GM12878 (cell line): ENCODE measurements around the gene PLB1. TPM values are rescaled to one million over a fixed set of nuclear protein-coding genes. Genes with fewer than 3 reads are reported as not detected.
A peak's percentile ranks its signal among the peaks of the same experiment; 100 is the strongest.

Source experiments
- ATAC-seq: fragments of 200-7000 bp; cut with Tn5 transposase; 3 replicates; pipeline ENCODE4 v1.9.1; 2020; ENCODE audit warnings: mild to moderate bottlenecking, moderate library complexity
- BruUV-seq: library from RNA; stranded (reverse); fragments of 400-500 nt; replicated peaks from 2 replicates; lab custom pipeline; 2021; lab: Mats Ljungman, UMichigan
- CTCF ChIA-PET: fragments of 300-600 bp; sonication (Branson Sonifier 250); formaldehyde crosslinking; extraction: SDS; loops from one replicate; lab custom pipeline; 2021; ENCODE audit warnings: inconsistent platforms; lab: Yijun Ruan, JAX
- POLR2A ChIA-PET: fragments of 350-600 bp; formaldehyde crosslinking; extraction: SDS; loops from one replicate; lab custom pipeline; 2021; ENCODE audit warnings: inconsistent platforms; lab: Charles Lee
- RAD21 ChIA-PET: fragments of 300-600 bp; sonication (Branson Sonifier 250); formaldehyde crosslinking; loops from one replicate; lab custom pipeline; 2023; ENCODE audit warnings: antibody characterized with exemption; ENCODE audit not compliant: unreplicated experiment; lab: Charles Lee
- SMC1A ChIA-PET: fragments of 300-600 bp; sonication (Branson Sonifier 250); formaldehyde crosslinking; loops from one replicate; lab custom pipeline; 2023; ENCODE audit not compliant: unreplicated experiment, uncharacterized antibody; lab: Charles Lee
- DNase-seq: peaks from one replicate; pipeline ENCODE4 v3.0.0-alpha.2; 2011; ENCODE audit warnings: low read depth, low spot score
- FAIRE-seq: peaks from 3 replicates; lab custom pipeline; 2011; peaks lifted over from hg19 to GRCh38; lab: Jason Lieb, UNC
- H2AFZ ChIP-seq: 2 replicates; pipeline ENCODE4 v1.6.0; 2011; ENCODE audit warnings: low read depth, low read length, control low read depth; ENCODE audit not compliant: control insufficient read depth
- H3K27ac ChIP-seq: 2 replicates; pipeline ENCODE4 v1.5.1; 2011; ENCODE audit warnings: control low read depth; ENCODE audit not compliant: control insufficient read depth, insufficient read depth
- H3K27me3 ChIP-seq, 2 experiments: replicated peaks in 1 of 2; 2 replicates each; pipeline versions ENCODE4 v1.6.0 to v1.6.1; 2011; ENCODE audit warnings: low read length in 1 of 2; ENCODE audit not compliant: control insufficient read depth in 2 of 2, insufficient read depth in 2 of 2
- H3K36me3 ChIP-seq, 2 experiments: 2 replicates each; pipeline ENCODE4 v1.5.1; 2011; ENCODE audit warnings: low read length in 1 of 2; ENCODE audit not compliant: control insufficient read depth in 2 of 2, insufficient read depth in 2 of 2
- H3K4me1 ChIP-seq: 2 replicates; pipeline ENCODE4 v1.6.1; 2011; ENCODE audit warnings: mild to moderate bottlenecking, low read length, moderate library complexity, mixed read lengths; ENCODE audit not compliant: control insufficient read depth, insufficient read depth
- H3K4me2 ChIP-seq: 2 replicates; pipeline ENCODE4 v1.6.0; 2011; ENCODE audit warnings: control low read depth; ENCODE audit not compliant: control insufficient read depth, insufficient read depth
- H3K4me3 ChIP-seq: fragments of 200-600 bp; sonication (generic); 2 replicates; pipeline ENCODE4 v1.5.1; 2016
- H3K79me2 ChIP-seq: 2 replicates; pipeline ENCODE4 v1.6.0; 2011; ENCODE audit warnings: low read length; ENCODE audit not compliant: control insufficient read depth, insufficient read depth
- H3K9ac ChIP-seq: 2 replicates; pipeline ENCODE4 v1.8.0; 2011; ENCODE audit warnings: low read length, control low read depth, mixed read lengths; ENCODE audit not compliant: control insufficient read depth, insufficient read depth
- H3K9me3 ChIP-seq: replicated peaks from 3 replicates; pipeline ENCODE4 v1.5.1; 2011; ENCODE audit warnings: mild to moderate bottlenecking, low read length; ENCODE audit not compliant: control insufficient read depth, insufficient read depth
- H4K20me1 ChIP-seq: 2 replicates; pipeline ENCODE4 v1.6.0; 2011; ENCODE audit not compliant: control insufficient read depth, insufficient read depth
- ATF2 ChIP-seq: IDR thresholded peaks from 2 replicates; pipeline ENCODE4 v1.6.1; 2012; ENCODE audit warnings: low read length, inconsistent platforms
- BHLHE40 ChIP-seq, 2 experiments: fragments of 450-650 bp in 1 of 2; IDR thresholded peaks; 2 replicates each; pipeline ENCODE4 v1.6.1; 2011 to 2017; ENCODE audit warnings: low read depth in 2 of 2, borderline replicate concordance in 1 of 2, improper control_type of control experiment in 1 of 2, low read length in 1 of 2, mild to moderate bottlenecking in 1 of 2
- EGR1 ChIP-seq, 2 experiments: IDR thresholded peaks; 1 replicate in 1 of 2; 2 replicates in 1 of 2; pipeline ENCODE4 v1.6.1; 2011 to 2012; ENCODE audit warnings: low read depth in 2 of 2, low read length in 2 of 2, borderline replicate concordance in 1 of 2, mild to moderate bottlenecking in 1 of 2, moderate library complexity in 1 of 2
- FOXM1 ChIP-seq: IDR thresholded peaks from 2 replicates; pipeline ENCODE4 v1.6.1; 2012; ENCODE audit warnings: low read depth, mild to moderate bottlenecking, inconsistent platforms, low read length, moderate library complexity
- KDM1A ChIP-seq: fragments of 200-600 bp; sonication (generic); IDR thresholded peaks from 2 replicates; pipeline ENCODE4 v1.6.1; 2016; ENCODE audit warnings: borderline replicate concordance
- SUZ12 ChIP-seq: fragments of 200-600 bp; sonication (generic); IDR thresholded peaks from one replicate; pipeline ENCODE4 v1.6.1; 2018; ENCODE audit warnings: antibody characterized with exemption, mild to moderate bottlenecking; ENCODE audit not compliant: unreplicated experiment
- ZNF217 ChIP-seq: fragments of 450-650 bp; IDR thresholded peaks from 2 replicates; pipeline ENCODE4 v1.6.1; 2017; ENCODE audit warnings: antibody characterized with exemption, mild to moderate bottlenecking
- WGBS: methylation state at CpG from one replicate; pipeline ENCODE4 v1.1.6; 2016; ENCODE audit warnings: low lambda C conversion rate; ENCODE audit not compliant: insufficient replicate concordance, insufficient coverage; ENCODE audit errors: missing lambda C conversion rate; 5-methylcytosine and 5-hydroxymethylcytosine counted together
- in situ Hi-C: fragments of 300-500 bp; cut with MboI; formaldehyde crosslinking; loops from 9 replicates; pipeline ENCODE4 v1.14.3; 2018; ENCODE audit warnings: mixed read lengths
- intact Hi-C: fragments of 100-400 bp; cut with micrococcal nuclease; formaldehyde crosslinking; loops from one replicate; pipeline ENCODE4 v1.14.2; 2022; ENCODE audit not compliant: unreplicated experiment
- polyA plus RNA-seq, 11 experiments: library from polyadenylated mRNA; depleted of rRNA in 4 of 11; unstranded in 6 of 11; stranded (reverse) in 5 of 11; fragments of >200 nt; fragmentation: Nextera tagmentation in 4 of 11; fragmentation: Illumina TruSeq in 1 of 11; extraction: Ambion mirVana in 4 of 11; extraction: Trizol in 1 of 11; gene quantifications; 1 replicate in 1 of 11; 2 replicates in 10 of 11; pipeline versions ENCODE4 v1.2.1 to v1.2.3, GENCODE V29; 2011 to 2016; ENCODE audit warnings: inconsistent platforms in 2 of 11, missing spikeins in 2 of 11, low read depth in 1 of 11
- total RNA-seq, 4 experiments: library from RNA; depleted of rRNA in 3 of 4; stranded (reverse); fragments of >200 nt in 3 of 4; fragmentation: Illumina TruSeq in 1 of 4; extraction: Trizol in 1 of 4; gene quantifications; 2 replicates each; pipeline versions ENCODE4 v1.2.1 to v1.2.3, GENCODE V29; 2013 to 2021

PLB1 gene
- total and polyA plus RNA-seq, 10 of the 15 experiments (the other 5 are each of a cell fraction or from before 2014, with no cell fraction given), result 0.03 to 0.49 (median 0.28) TPM

DNA sequence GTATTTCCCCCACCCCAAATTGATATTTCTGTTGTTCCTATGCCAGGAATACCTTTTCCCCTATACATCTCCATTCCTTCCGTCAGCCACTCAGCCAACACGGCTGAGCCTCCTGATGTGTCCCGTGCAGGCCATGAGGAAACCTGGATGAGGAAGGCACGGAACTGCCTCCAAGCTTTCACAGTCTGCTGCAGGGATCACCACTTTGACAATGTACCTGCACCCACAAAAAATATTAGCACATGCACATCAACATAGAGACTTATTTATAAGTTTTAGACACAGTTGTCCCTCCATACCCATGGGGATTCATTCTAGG is 154.4 kb downstream of the PLB1 start:
- CTCF ChIA-PET, result no interaction called here
- no peaks in the 10 kb centered on the region for H3K36me3 ChIP-seq
- no peak overlapping the region for H3K4me3 ChIP-seq
- H3K9me3 ChIP-seq, result no peaks in the 10 kb centered on the region
- DNase-seq (no peak), FAIRE-seq (peak; percentile 13), ATAC-seq (no peak)
- RAD21 ChIA-PET, result interaction anchor here (0.9 kb wide), 1 partner anchor 56 kb away, joined by 3 read pairs; no protein-coding TSS in a partner anchor
- peaks cover 9% of the 10 kb centered on the region for H3K4me1 ChIP-seq
- TF ChIP-seq EGR1 (IDR thresholded peaks at IDR 0.05; ENCODE audit: borderline replicate concordance in 1 of 2, low read depth in 2 of 2, low read length in 2 of 2), result no peak
- 0 out of 2 replicates have a peak, but pooled peaks have one; percentile 2 for TF ChIP-seq ATF2
- TF ChIP-seq FOXM1, result no peak
- no peak for TF ChIP-seq BHLHE40 (IDR thresholded peaks at IDR 0.05; ENCODE audit: borderline replicate concordance in 1 of 2, low read depth in 2 of 2, low read length in 1 of 2)
- TF ChIP-seq ZNF217, result no peak
- no peak for TF ChIP-seq KDM1A
- no peak for TF ChIP-seq SUZ12
- 3% methylated on average over 4 of the region's 4 CpGs for WGBS
- H3K79me2 ChIP-seq, result no peaks in the 10 kb centered on the region
- H3K27me3 ChIP-seq, result no peaks in the 10 kb centered on the region
- in situ Hi-C loops, result no loop called here
- BruUV-seq, result no TSS peak
- no peaks in the 10 kb centered on the region for H4K20me1 ChIP-seq
- POLR2A ChIA-PET, result no interaction called here
- SMC1A ChIA-PET, result no interaction called here
- intact Hi-C loops, result no loop called here
- H2AFZ ChIP-seq, result no peak overlapping the region
- H3K27ac ChIP-seq, result no peak overlapping the region
- H3K4me2 ChIP-seq, result no peak overlapping the region
- H3K9ac ChIP-seq, result no peak overlapping the region
